SK-N-SH (cell line): ENCODE data around the gene MAP3K2. TPM values are rescaled to one million over a fixed set of nuclear protein-coding genes. Genes with fewer than 3 reads are reported as not detected.

Source experiments
- CTCF ChIA-PET: fragments of 300-600, 350-600 bp; formaldehyde crosslinking; extraction: SDS; loops from one replicate; lab custom pipeline; 2021; lab: Yijun Ruan, JAX
- POLR2A ChIA-PET: fragments of 350-600 bp; sonication (Branson Sonifier 250); formaldehyde crosslinking; extraction: SDS; loops from one replicate; lab custom pipeline; 2020; ENCODE audit warnings: antibody characterized with exemption, inconsistent platforms; lab: Yijun Ruan, JAX
- DNase-seq: peaks from one replicate; pipeline ENCODE4 v3.0.0; 2012
- H2AFZ ChIP-seq: fragments of 200-600 bp; sonication (generic); 2 replicates; pipeline ENCODE4 v1.8.1; 2016; ENCODE audit warnings: antibody characterized with exemption, mild to moderate bottlenecking, low read depth
- H3F3A ChIP-seq: fragments of 200-600 bp; sonication (generic); replicated peaks from 2 replicates; pipeline ENCODE3; 2016; ENCODE audit warnings: antibody characterized with exemption, mild to moderate bottlenecking; ENCODE audit not compliant: insufficient read depth
- H3K27ac ChIP-seq, 2 experiments: fragments of 200-500 bp in 1 of 2; fragments of 200-600 bp in 1 of 2; sonication (Bioruptor generic) in 1 of 2; sonication (generic), shearing (Covaris generic) in 1 of 2; 2 replicates each; pipeline versions ENCODE4 v1.5.1 to v1.6.1; 2014 to 2016; ENCODE audit warnings: low read depth in 2 of 2, inconsistent platforms in 1 of 2, low read length in 1 of 2, mild to moderate bottlenecking in 1 of 2, mixed read lengths in 1 of 2
- H3K27me3 ChIP-seq: fragments of 200-600 bp; sonication (generic), shearing (Covaris generic); 2 replicates; pipeline ENCODE4 v1.6.1; 2016; ENCODE audit warnings: mixed run types; ENCODE audit not compliant: insufficient read depth
- H3K36me3 ChIP-seq, 2 experiments: fragments of 200-500 bp in 1 of 2; fragments of 200-600 bp in 1 of 2; sonication (Bioruptor generic) in 1 of 2; sonication (generic) in 1 of 2; replicated peaks in 1 of 2; 2 replicates each; pipeline versions ENCODE3 to v1.5.1; 2014 to 2016; ENCODE audit warnings: low read length in 1 of 2, mild to moderate bottlenecking in 1 of 2; ENCODE audit not compliant: insufficient read depth in 2 of 2, control insufficient read depth in 1 of 2
- H3K4me1 ChIP-seq, 2 experiments: fragments of 200-500 bp in 1 of 2; fragments of 200-600 bp in 1 of 2; sonication (Bioruptor generic) in 1 of 2; sonication (generic), shearing (Covaris generic) in 1 of 2; 2 replicates each; pipeline versions ENCODE4 v1.5.1 to v1.6.1; 2014 to 2016; ENCODE audit warnings: low read depth in 1 of 2, low read length in 1 of 2, mixed run types in 1 of 2; ENCODE audit not compliant: insufficient read depth in 2 of 2, control insufficient read depth in 1 of 2
- H3K4me2 ChIP-seq: fragments of 200-600 bp; sonication (generic), shearing (Covaris generic); 2 replicates; pipeline ENCODE4 v1.6.1; 2017; ENCODE audit warnings: mixed run types
- H3K4me3 ChIP-seq, 2 experiments: fragments of 200-500 bp in 1 of 2; fragments of 200-600 bp in 1 of 2; sonication (Bioruptor generic) in 1 of 2; sonication (generic), shearing (Covaris generic) in 1 of 2; 2 replicates each; pipeline versions ENCODE4 v1.5.1 to v1.8.1; 2014 to 2016; ENCODE audit warnings: low read depth in 2 of 2, inconsistent platforms in 1 of 2, low read length in 1 of 2, mild to moderate bottlenecking in 1 of 2, mixed read lengths in 1 of 2, moderate library complexity in 1 of 2
- H3K79me2 ChIP-seq: fragments of 200-600 bp; sonication (generic); 2 replicates; pipeline ENCODE4 v1.8.1; 2017; ENCODE audit warnings: mild to moderate bottlenecking; ENCODE audit not compliant: insufficient read depth
- H3K9ac ChIP-seq: fragments of 200-600 bp; sonication (generic); 2 replicates; pipeline ENCODE4 v1.6.1; 2017; ENCODE audit warnings: mixed run types
- H3K9me2 ChIP-seq: fragments of 200-600 bp; sonication (generic); 2 replicates; pipeline ENCODE4 v1.6.1; 2017; ENCODE audit warnings: mixed run types
- H3K9me3 ChIP-seq: fragments of 200-600 bp; sonication (generic); 2 replicates; pipeline ENCODE4 v1.6.1; 2017; ENCODE audit warnings: mixed run types, mild to moderate bottlenecking, moderate library complexity
- H4K20me1 ChIP-seq: fragments of 200-600 bp; sonication (generic); 2 replicates; pipeline ENCODE4 v1.6.1; 2017; ENCODE audit warnings: mild to moderate bottlenecking, mixed run types; ENCODE audit not compliant: insufficient read depth
- ELF1 ChIP-seq: IDR thresholded peaks from 2 replicates; pipeline ENCODE4 v1.4.0; 2012
- EP300 ChIP-seq, 2 experiments: IDR thresholded peaks; 2 replicates each; pipeline versions ENCODE4 v1.4.0 to v1.6.1; 2012; ENCODE audit warnings: borderline replicate concordance in 1 of 2, low read depth in 1 of 2, low read length in 1 of 2
- EZH2phosphoT487 ChIP-seq: fragments of 200-600 bp; sonication (generic); IDR thresholded peaks from 2 replicates; pipeline ENCODE4 v1.6.1; 2017; ENCODE audit warnings: low read depth, mixed run types, mild to moderate bottlenecking, antibody characterized with exemption, moderate library complexity, borderline replicate concordance
- FOSL2 ChIP-seq: IDR thresholded peaks from 2 replicates; pipeline ENCODE4 v1.4.0; 2012; ENCODE audit warnings: low read depth, mild to moderate bottlenecking, moderate library complexity, borderline replicate concordance
- FOXJ3 ChIP-seq: sonication (generic); formaldehyde crosslinking; IDR thresholded peaks from 2 replicates; pipeline ENCODE4 v1.5.1; 2020; ENCODE audit warnings: mild to moderate bottlenecking, missing genetic modification reagents
- FOXM1 ChIP-seq: IDR thresholded peaks from 2 replicates; pipeline ENCODE4 v1.4.0; 2012; ENCODE audit warnings: low read depth, mild to moderate bottlenecking
- JUND ChIP-seq: IDR thresholded peaks from 2 replicates; pipeline ENCODE4 v1.4.0; 2012
- MEF2A ChIP-seq: IDR thresholded peaks from 2 replicates; pipeline ENCODE4 v1.4.0; 2012; ENCODE audit warnings: low read depth, borderline replicate concordance
- MXI1 ChIP-seq: IDR thresholded peaks from 2 replicates; pipeline ENCODE4 v1.6.1; 2012; ENCODE audit warnings: mild to moderate bottlenecking, low read depth, low read length, improper control_type of control experiment
- NFIC ChIP-seq: IDR thresholded peaks from 2 replicates; pipeline ENCODE4 v1.4.0; 2012; ENCODE audit warnings: borderline replicate concordance
- RAD21 ChIP-seq: IDR thresholded peaks from 2 replicates; pipeline ENCODE4 v1.6.1; 2012; ENCODE audit warnings: mild to moderate bottlenecking, low read length
- RFX5 ChIP-seq: IDR thresholded peaks from 2 replicates; pipeline ENCODE4 v1.6.1; 2012; ENCODE audit warnings: mild to moderate bottlenecking, improper control_type of control experiment, low read length
- SMC3 ChIP-seq: IDR thresholded peaks from 2 replicates; pipeline ENCODE4 v1.6.1; 2012; ENCODE audit warnings: low read depth, low read length, improper control_type of control experiment
- WGBS: methylation state at CpG from one replicate; pipeline ENCODE4 v1.1.6; 2017; ENCODE audit warnings: low lambda C conversion rate; 5-methylcytosine and 5-hydroxymethylcytosine counted together
- polyA plus RNA-seq, 3 experiments: library from polyadenylated mRNA; depleted of rRNA; stranded (reverse); fragments of >200 nt; gene quantifications; 2 replicates each; pipeline ENCODE4 v1.2.3, GENCODE V29; 2012
- TF ChIP-seq, protein P1 (sequence below): fragments of 200-600 bp; sonication (generic); IDR thresholded peaks from 2 replicates; pipeline ENCODE4 v1.6.1; 2017; ENCODE audit warnings: antibody characterized with exemption, mild to moderate bottlenecking, moderate library complexity
- TF ChIP-seq, protein P2 (sequence below): IDR thresholded peaks from 2 replicates; pipeline ENCODE4 v1.4.0; 2012; ENCODE audit warnings: low read depth
- TF ChIP-seq, protein P3 (sequence below): fragments of 150-350 bp; IDR thresholded peaks from 2 replicates; pipeline ENCODE4 v1.6.1; 2016; ENCODE audit warnings: mild to moderate bottlenecking, low read depth, low read length
- TF ChIP-seq, protein P4 (sequence below): IDR thresholded peaks from 2 replicates; pipeline ENCODE4; 2012
- TF ChIP-seq, protein P5 (sequence below): IDR thresholded peaks from 2 replicates; pipeline ENCODE4 v1.6.1; 2012; ENCODE audit warnings: mild to moderate bottlenecking, low read depth, low read length, moderate library complexity
- TF ChIP-seq, protein P6 (sequence below): fragments of 150-350 bp; IDR thresholded peaks from 2 replicates; pipeline ENCODE4 v1.6.1; 2017; ENCODE audit warnings: antibody characterized with exemption, low read length, low read depth, borderline replicate concordance

MAP3K2 gene
- polyA plus RNA-seq, 1 of the 3 experiments (the other 2 are of a cell fraction): 2.7 TPM

DNA sequence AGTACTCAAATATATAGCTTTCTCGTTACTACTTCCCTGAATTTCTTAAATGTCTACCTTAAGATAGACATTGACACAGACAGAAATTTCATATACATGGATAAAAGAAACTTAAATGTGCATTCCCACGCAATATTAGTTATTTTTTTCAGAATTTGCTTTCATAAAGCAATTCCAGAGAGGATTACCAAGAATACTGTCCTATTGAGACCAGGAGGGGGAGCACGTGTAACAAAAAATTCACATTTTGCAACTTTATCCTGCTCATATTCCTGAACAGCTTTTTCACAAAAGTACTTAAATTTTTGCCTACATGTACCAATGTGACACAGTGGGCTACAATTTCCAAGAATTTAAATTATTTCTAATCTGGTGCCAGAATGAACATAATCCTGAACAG lies 63.1 kb downstream of the MAP3K2 start:
- no peak overlapping the region for H3K4me2 ChIP-seq
- 44% methylated on average over 3 of the region's 3 CpGs for WGBS
- peaks cover 14% of the 10 kb centered on the region for H3F3A ChIP-seq
- H3K9me3 ChIP-seq: no peaks in the 10 kb centered on the region
- no peaks in the 10 kb centered on the region; a peak in 1 of 4 replicates for H3K4me1 ChIP-seq
- H3K36me3 ChIP-seq: peaks cover 64 to 75% of the 10 kb centered on the region in 2 experiments
- no peak overlapping the region for H3K27ac ChIP-seq
- H3K79me2 ChIP-seq: peaks cover 13% of the 10 kb centered on the region
- H3K9ac ChIP-seq: no peak overlapping the region
- H2AFZ ChIP-seq: no peak overlapping the region
- H3K9me2 ChIP-seq: no peaks in the 10 kb centered on the region
- H3K27me3 ChIP-seq: no peaks in the 10 kb centered on the region
- TF ChIP-seq ELF1 (no peak), RFX5 (no peak), SMC3 (peak; percentile 70), RAD21 (peak; percentile 78), FOSL2 (no peak)
- TF ChIP-seq, protein P1, sequence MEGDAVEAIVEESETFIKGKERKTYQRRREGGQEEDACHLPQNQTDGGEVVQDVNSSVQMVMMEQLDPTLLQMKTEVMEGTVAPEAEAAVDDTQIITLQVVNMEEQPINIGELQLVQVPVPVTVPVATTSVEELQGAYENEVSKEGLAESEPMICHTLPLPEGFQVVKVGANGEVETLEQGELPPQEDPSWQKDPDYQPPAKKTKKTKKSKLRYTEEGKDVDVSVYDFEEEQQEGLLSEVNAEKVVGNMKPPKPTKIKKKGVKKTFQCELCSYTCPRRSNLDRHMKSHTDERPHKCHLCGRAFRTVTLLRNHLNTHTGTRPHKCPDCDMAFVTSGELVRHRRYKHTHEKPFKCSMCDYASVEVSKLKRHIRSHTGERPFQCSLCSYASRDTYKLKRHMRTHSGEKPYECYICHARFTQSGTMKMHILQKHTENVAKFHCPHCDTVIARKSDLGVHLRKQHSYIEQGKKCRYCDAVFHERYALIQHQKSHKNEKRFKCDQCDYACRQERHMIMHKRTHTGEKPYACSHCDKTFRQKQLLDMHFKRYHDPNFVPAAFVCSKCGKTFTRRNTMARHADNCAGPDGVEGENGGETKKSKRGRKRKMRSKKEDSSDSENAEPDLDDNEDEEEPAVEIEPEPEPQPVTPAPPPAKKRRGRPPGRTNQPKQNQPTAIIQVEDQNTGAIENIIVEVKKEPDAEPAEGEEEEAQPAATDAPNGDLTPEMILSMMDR: peak; percentile 81
- TF ChIP-seq, all 33 proteins: peak for 3
- H3K4me3 ChIP-seq: no peak overlapping the region; a peak in 1 of 4 replicates
- POLR2A ChIA-PET: no interaction called here
- peak; percentile 50 for DNase-seq
- CTCF ChIA-PET: interaction anchor here (0.6 to 9.4 kb wide), 46 partner anchors 9 to 533 kb away, joined by 3 to 121 read pairs (median 5); partner anchors contain the start of genes BIN1, LIMS2 and MAP3K2
- H4K20me1 ChIP-seq: no peaks in the 10 kb centered on the region

DNA sequence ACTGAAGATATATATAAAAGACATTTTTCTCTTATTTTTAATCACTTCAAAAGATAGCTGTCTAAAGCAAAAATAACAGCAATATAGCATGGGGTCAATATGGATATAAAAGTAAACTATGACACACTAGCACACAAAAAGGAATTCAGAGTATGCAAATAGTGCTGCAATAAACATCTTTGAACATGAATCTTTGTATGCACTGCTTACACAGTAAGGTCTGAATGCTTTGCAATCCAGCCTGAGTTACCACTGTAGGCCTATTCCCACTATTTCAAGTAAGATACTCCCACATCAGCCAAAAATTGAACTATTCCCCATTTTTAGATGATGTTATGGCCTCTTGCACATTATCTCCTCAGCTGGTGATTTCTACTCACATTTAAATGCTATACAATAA lies 66.5 kb downstream of the MAP3K2 start:
- POLR2A ChIA-PET: no interaction called here
- TF ChIP-seq JUND (no peak), ELF1 (no peak), MEF2A (no peak), MXI1 (no peak), FOXM1 (no peak), EP300 (IDR thresholded peaks at IDR 0.05; ENCODE audit: borderline replicate concordance in 1 of 2, low read depth in 1 of 2, low read length in 1 of 2) (no peak), NFIC (no peak), RFX5 (no peak), FOXJ3 (CRISPR knock-in tag) (no peak), EZH2phosphoT487 (no peak)
- TF ChIP-seq, protein P2, sequence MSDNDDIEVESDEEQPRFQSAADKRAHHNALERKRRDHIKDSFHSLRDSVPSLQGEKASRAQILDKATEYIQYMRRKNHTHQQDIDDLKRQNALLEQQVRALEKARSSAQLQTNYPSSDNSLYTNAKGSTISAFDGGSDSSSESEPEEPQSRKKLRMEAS: no peak
- TF ChIP-seq, protein P3, sequence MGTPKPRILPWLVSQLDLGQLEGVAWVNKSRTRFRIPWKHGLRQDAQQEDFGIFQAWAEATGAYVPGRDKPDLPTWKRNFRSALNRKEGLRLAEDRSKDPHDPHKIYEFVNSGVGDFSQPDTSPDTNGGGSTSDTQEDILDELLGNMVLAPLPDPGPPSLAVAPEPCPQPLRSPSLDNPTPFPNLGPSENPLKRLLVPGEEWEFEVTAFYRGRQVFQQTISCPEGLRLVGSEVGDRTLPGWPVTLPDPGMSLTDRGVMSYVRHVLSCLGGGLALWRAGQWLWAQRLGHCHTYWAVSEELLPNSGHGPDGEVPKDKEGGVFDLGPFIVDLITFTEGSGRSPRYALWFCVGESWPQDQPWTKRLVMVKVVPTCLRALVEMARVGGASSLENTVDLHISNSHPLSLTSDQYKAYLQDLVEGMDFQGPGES: no peak
- TF ChIP-seq, protein P4, sequence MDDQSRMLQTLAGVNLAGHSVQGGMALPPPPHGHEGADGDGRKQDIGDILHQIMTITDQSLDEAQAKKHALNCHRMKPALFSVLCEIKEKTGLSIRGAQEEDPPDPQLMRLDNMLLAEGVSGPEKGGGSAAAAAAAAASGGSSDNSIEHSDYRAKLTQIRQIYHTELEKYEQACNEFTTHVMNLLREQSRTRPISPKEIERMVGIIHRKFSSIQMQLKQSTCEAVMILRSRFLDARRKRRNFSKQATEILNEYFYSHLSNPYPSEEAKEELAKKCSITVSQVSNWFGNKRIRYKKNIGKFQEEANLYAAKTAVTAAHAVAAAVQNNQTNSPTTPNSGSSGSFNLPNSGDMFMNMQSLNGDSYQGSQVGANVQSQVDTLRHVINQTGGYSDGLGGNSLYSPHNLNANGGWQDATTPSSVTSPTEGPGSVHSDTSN: no peak
- TF ChIP-seq, protein P5, sequence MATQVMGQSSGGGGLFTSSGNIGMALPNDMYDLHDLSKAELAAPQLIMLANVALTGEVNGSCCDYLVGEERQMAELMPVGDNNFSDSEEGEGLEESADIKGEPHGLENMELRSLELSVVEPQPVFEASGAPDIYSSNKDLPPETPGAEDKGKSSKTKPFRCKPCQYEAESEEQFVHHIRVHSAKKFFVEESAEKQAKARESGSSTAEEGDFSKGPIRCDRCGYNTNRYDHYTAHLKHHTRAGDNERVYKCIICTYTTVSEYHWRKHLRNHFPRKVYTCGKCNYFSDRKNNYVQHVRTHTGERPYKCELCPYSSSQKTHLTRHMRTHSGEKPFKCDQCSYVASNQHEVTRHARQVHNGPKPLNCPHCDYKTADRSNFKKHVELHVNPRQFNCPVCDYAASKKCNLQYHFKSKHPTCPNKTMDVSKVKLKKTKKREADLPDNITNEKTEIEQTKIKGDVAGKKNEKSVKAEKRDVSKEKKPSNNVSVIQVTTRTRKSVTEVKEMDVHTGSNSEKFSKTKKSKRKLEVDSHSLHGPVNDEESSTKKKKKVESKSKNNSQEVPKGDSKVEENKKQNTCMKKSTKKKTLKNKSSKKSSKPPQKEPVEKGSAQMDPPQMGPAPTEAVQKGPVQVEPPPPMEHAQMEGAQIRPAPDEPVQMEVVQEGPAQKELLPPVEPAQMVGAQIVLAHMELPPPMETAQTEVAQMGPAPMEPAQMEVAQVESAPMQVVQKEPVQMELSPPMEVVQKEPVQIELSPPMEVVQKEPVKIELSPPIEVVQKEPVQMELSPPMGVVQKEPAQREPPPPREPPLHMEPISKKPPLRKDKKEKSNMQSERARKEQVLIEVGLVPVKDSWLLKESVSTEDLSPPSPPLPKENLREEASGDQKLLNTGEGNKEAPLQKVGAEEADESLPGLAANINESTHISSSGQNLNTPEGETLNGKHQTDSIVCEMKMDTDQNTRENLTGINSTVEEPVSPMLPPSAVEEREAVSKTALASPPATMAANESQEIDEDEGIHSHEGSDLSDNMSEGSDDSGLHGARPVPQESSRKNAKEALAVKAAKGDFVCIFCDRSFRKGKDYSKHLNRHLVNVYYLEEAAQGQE: no peak
- TF ChIP-seq, protein P6, sequence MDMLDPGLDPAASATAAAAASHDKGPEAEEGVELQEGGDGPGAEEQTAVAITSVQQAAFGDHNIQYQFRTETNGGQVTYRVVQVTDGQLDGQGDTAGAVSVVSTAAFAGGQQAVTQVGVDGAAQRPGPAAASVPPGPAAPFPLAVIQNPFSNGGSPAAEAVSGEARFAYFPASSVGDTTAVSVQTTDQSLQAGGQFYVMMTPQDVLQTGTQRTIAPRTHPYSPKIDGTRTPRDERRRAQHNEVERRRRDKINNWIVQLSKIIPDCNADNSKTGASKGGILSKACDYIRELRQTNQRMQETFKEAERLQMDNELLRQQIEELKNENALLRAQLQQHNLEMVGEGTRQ: no peak

More for the DNA sequence above, 66.5 kb downstream of the MAP3K2 start:
- H3F3A ChIP-seq: peaks cover 10% of the 10 kb centered on the region
- CTCF ChIA-PET: interaction anchor here (1.2 to 9.4 kb wide), 2 partner anchors 12 to 159 kb away, joined by 4 to 121 read pairs; no protein-coding TSS in a partner anchor
- no peaks in the 10 kb centered on the region for H3K9me2 ChIP-seq
- no peak overlapping the region for H3K4me3 ChIP-seq
- no peak for DNase-seq
- H3K4me1 ChIP-seq: no peaks in the 10 kb centered on the region; a peak in 1 of 4 replicates
- no peak overlapping the region for H2AFZ ChIP-seq
- H3K4me2 ChIP-seq: no peak overlapping the region
- H3K9me3 ChIP-seq: no peaks in the 10 kb centered on the region
- H3K79me2 ChIP-seq: peaks cover 8% of the 10 kb centered on the region
- no peaks in the 10 kb centered on the region for H4K20me1 ChIP-seq
- no peaks in the 10 kb centered on the region for H3K27me3 ChIP-seq
- H3K36me3 ChIP-seq: peaks cover 65 to 78% of the 10 kb centered on the region in 2 experiments
- no peak overlapping the region for H3K27ac ChIP-seq
- H3K9ac ChIP-seq: no peak overlapping the region
